ENCODE measurements around the gene PARK7.

- TF ChIP-seq CEBPB (IDR thresholded peaks at IDR 0.05) (no peak), HOXB13 (CRISPR knock-in tag; IDR thresholded peaks at IDR 0.05; ENCODE audit: low read depth) (no peak), CTCF (IDR thresholded peaks at IDR 0.05) (no peak), EP300 (IDR thresholded peaks at IDR 0.05) (no peak), NR3C1 (IDR thresholded peaks at IDR 0.05) (no peak), RFX5 (IDR thresholded peaks at IDR 0.05) (no peak), REST (IDR thresholded peaks at IDR 0.05) (no peak), JUN (IDR thresholded peaks at IDR 0.05) (no peak), USF2 (IDR thresholded peaks at IDR 0.05) (no peak), CHD4 (IDR thresholded peaks at IDR 0.05; ENCODE audit: borderline replicate concordance) (no peak)
Measured at GRCh38 chr1:7954683-7955082, 6.8 kb upstream of the PARK7 start.

Measured in A549 (cell line).